Measurements from ENCODE around the gene CRYGB.

DNA sequence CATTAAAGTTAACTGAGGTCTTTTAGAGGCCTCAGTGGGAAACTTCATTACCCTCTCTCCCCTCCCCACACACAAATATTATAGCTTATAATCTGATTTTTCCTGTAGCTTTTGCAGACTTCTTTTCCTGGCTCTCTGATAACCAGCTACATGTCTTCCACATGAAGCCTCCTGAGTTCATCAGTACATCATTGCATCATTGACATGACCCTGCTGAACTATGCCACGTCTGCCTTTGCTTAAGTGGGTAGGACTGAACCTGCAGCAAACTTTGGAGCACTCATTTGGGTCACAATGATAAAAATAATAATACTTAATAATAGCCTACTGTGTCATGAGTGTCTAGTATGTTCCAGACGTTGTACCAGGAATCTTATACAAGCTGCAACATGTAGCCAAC, 10.5 kb upstream of the CRYGB start:
- TF ChIP-seq CTCF (IDR thresholded peaks at IDR 0.05) = no peak
- TF ChIP-seq, protein P1, sequence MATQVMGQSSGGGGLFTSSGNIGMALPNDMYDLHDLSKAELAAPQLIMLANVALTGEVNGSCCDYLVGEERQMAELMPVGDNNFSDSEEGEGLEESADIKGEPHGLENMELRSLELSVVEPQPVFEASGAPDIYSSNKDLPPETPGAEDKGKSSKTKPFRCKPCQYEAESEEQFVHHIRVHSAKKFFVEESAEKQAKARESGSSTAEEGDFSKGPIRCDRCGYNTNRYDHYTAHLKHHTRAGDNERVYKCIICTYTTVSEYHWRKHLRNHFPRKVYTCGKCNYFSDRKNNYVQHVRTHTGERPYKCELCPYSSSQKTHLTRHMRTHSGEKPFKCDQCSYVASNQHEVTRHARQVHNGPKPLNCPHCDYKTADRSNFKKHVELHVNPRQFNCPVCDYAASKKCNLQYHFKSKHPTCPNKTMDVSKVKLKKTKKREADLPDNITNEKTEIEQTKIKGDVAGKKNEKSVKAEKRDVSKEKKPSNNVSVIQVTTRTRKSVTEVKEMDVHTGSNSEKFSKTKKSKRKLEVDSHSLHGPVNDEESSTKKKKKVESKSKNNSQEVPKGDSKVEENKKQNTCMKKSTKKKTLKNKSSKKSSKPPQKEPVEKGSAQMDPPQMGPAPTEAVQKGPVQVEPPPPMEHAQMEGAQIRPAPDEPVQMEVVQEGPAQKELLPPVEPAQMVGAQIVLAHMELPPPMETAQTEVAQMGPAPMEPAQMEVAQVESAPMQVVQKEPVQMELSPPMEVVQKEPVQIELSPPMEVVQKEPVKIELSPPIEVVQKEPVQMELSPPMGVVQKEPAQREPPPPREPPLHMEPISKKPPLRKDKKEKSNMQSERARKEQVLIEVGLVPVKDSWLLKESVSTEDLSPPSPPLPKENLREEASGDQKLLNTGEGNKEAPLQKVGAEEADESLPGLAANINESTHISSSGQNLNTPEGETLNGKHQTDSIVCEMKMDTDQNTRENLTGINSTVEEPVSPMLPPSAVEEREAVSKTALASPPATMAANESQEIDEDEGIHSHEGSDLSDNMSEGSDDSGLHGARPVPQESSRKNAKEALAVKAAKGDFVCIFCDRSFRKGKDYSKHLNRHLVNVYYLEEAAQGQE (IDR thresholded peaks at IDR 0.05; ENCODE audit: insufficient read depth in 1 of 2, low read depth in 2 of 2, low read length in 1 of 2) = no peak

Measured in Panc1 (cell line).